Suppressor macrophage (primary cell): ENCODE data around the gene ZMIZ1.

Experiments
- DNase-seq, 4 experiments: peaks; one replicate each; pipeline ENCODE4 v3.0.0-alpha.2; 2020 to 2022

Gene ZMIZ1

GRCh38 chr10:79188154-79188965 lies 119.6 kb downstream of the ZMIZ1 start:
- DNase-seq: peak; percentile 56 to 83 (median 77)

DNA sequence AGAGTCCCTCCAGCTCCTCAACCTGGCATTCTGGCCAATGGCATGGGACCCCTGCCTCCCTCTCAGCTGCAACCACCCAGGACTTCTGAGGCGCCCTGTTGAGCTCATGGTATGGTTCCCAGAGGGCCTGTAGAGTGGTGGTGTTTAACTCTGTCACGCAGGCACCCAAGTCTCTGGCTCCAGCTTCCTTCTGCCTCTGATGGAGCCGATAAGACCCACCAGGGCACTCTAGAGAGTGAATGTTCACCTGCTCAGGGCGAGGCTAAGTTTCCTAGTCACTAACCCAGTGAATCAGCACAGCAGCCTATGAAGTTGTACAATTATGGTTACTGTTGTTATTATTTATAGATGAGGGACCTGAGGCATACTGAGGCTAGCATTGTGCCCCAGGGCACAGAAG lies 120.4 kb downstream of the ZMIZ1 start:
- DNase-seq: no peak

- DNase-seq: peak in 2 of 4 experiments; percentile 27 to 43
These were observed 121.2 kb downstream of the ZMIZ1 start for GRCh38 chr10:79189853-79190435.

DNA sequence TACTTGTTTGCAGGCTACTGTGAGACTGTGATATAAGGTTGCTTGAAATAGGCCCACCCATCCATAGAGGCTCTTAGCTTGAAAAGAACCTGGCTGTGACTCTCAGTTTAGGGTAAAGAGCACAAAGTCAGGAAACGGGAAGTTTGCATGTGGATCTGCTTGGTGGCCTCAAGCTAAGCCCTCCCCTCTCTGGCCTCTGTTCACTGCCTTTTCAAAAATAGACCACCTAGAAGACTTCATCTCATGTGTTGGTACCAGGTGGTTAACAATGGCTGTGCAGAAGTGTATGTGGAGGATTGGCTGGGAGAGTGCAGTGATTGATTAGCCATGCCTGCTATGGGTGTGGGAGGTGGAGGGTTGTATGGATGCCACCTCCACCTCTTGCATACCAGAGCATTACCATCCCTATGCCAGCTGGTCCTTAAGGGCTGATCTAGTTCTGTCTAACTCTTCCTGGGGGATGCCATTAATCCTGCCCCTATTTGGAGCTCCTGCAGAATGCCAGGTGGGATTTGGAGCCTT lies 122.0 kb downstream of the ZMIZ1 start:
- DNase-seq: no peak

GRCh38 chr10:79191951-79192676 lies 123.3 kb downstream of the ZMIZ1 start:
- peak; percentile 36 to 55 (median 42) for DNase-seq

GRCh38 chr10:79192677-79193003 lies 123.9 kb downstream of the ZMIZ1 start:
- DNase-seq: no peak

GRCh38 chr10:79193694-79194382 lies 125.1 kb downstream of the ZMIZ1 start:
- DNase-seq: no peak

DNA sequence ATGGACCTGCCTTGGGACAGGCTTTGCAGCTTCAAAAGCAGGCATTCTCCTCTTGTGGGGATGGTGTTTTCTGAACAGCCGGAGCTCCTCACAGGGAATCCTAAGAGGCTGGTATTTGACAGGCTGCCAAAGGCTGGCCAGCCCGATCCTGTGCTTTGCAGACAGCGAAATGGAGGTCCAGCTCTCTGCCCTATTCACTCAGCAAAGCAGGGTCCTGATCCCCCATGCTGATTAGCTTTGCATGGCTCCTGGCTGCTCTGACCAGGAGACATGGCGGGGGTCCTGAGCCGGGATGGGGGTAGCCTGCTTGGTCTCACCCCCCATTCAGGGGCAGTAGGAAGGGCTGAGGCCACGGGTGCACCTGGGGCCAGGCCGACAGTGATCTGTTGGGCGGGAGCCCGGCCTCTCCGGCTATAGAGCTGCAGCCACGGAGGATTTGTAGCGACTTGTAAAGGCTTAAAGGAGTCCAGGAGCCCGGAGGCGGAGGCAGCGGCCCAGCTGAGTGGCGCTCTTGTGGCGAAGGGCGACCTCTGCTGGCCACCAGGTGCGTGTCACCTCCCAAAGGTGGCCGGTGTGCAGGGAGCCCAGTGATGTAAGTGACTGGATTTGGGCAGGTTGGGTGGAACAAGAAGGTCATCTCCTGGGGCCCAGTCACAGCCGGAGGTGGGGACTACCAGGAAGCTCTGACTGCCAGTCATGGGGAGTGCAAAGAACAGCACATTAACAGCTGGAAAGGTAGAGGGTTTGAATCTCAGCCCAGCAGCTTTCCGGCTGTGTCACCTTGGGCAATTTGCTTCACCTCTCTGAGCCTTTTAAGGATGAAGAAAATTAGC lies 126.5 kb downstream of the ZMIZ1 start:
- peak; percentile 86 to 94 (median 90) for DNase-seq

DNA sequence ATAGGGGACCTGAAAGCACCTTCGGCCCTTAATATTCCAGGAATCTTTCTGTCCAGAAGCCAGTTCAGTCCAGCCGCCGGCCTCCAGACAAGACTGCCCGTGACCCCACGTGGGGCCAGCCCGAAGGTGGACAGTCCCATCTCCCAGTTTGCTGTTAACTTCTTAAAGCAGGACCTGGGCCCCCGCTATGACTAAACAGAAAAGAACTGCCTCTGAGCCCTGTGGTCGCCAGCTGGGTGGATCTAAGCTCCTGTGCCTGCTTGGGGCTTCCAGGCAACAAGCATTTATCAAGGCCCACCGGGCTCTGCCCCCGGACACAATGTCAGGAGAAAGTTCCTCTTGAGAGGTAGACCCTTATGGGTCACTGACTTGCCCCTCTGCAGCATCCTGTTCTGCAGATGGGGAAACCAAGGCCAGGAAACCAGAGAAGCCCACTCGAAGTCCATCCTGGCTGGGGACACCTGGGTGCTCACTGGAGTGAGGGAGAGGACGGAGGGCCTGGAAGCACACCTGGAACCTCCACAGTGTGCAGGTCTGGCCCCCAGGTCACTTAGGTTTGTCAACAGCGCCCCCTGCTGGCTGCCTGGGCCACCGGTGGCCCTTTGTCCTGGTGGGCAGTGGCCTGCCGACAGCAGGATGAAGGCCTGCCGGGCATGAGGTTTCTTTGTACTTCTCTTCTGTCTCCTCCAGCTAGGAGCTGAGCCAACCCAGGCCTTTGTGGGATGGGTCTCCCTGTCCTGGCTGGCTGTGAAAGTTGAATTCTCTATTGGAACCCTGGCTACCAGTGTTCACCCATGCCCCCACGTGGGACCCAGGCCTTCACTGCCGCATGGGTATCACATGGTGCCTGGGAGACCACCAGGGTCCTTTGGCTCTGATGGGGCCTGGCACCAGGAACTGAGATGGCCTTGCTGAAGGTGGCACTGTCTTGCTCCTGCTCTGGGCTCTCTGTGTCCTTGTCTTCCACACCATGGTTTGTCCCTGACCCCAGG lies 128.0 kb downstream of the ZMIZ1 start:
- peak; percentile 70 to 88 (median 80) for DNase-seq

- DNase-seq: no peak
These were observed 128.8 kb downstream of the ZMIZ1 start for GRCh38 chr10:79197558-79197957.

GRCh38 chr10:79200346-79200745 lies 131.6 kb downstream of the ZMIZ1 start:
- DNase-seq: no peak

DNA sequence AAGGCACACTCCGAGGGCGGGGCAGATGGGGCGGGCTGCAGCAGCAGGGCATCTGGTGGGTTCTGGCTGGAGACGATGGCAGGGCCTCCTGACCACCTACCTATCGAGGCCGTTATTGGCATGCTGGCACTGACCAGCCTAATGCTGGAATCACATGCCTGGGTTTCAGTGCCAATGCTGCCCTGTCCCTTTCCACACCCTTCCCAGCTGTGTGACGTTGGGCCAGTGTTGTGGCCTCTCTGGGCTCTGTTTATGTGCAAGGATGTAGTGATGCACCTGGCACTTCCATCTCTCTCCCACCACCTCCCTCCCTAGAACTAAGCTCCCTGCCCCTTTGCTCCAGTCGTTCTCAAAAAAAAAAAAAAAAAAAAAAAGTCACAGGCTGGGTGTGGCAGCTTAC lies 132.9 kb downstream of the ZMIZ1 start:
- DNase-seq: no peak

DNA sequence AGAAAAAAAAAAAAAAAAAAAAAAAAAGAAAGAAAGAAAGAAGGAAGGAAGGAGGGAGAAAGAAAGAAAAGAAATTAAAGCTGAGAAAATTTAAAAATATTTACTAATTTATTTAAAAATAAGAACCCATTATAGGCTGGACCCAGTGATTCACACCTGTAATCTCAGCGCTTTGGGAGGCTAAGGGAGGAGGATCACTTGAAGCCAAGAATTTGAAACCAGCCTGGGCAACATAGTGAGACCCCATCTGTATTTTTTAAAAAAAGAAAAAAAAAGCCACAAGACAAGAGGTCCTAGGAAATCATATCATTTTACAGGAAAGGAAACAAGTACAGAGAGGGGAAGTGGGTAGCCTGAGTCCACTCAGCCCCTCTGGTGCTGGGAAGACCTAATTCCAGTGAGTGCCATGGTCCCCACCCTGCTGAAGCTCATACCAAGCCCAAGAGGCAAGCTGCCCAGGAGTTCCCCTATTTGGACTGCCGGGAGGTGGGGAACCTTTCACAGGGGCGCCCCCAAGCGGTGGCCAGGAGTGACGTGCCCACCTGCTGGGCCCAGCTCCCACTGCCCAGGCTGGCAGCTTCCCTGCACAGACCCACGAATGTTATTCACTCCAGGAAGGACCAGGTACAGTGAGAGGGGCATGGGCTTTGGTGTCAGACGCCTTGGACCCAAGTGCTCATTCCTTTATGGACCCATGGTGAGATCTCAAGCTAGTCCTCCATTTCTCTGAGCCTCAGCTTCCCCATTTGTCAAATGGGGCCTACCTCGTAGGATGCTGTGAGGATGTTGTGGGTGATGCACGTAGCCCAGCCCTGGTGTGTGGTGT lies 133.6 kb downstream of the ZMIZ1 start:
- DNase-seq: peak; percentile 61 to 85 (median 78)

GRCh38 chr10:79203014-79203644 lies 134.4 kb downstream of the ZMIZ1 start:
- no peak for DNase-seq

DNA sequence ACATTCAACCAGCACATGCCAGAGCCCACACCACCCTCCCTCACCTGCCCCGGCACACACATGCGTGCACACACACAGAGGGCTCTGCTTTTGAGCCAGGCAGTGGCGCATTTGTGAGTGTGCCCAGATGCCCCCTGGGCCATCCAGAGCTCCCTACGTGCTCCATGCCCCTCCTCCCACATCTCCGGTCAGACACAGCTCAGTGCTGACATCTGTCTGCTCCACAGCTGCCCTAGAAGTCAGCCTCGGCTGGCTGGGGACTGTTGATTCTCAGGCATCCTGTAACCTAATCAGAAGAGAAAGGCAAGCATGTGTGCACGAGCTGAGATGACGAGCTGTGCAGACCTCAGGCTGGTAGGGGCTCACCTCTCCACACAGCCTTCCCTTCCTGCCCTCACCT lies 135.1 kb downstream of the ZMIZ1 start:
- DNase-seq: no peak

GRCh38 chr10:79206300-79207095 lies 137.7 kb downstream of the ZMIZ1 start:
- DNase-seq: no peak

- no peak for DNase-seq
These were observed 138.3 kb downstream of the ZMIZ1 start for GRCh38 chr10:79207096-79207357.

- DNase-seq: no peak
These were observed 139.0 kb downstream of the ZMIZ1 start for GRCh38 chr10:79207726-79208125.
